Putamen (tissue), 1 donor: ENCODE data around the gene THRAP3.
A peak's percentile ranks its signal among the peaks of the same experiment; 100 is the strongest.
"Not testable (repeated sequence)": the region's sequence is repeated elsewhere in the genome, so short reads cannot be mapped to it uniquely, and the experiment has no call there.

Source experiments
- DNase-seq: peaks from one replicate; pipeline ENCODE4 v3.0.0-alpha.2; 2016; ENCODE audit warnings: low spot score

Gene THRAP3

GRCh38 chr1:36204347-36204909 is 19.8 kb upstream of the THRAP3 start:
- no peak for DNase-seq

GRCh38 chr1:36206323-36206858 is 17.9 kb upstream of the THRAP3 start:
- DNase-seq, result no peak

GRCh38 chr1:36207339-36207738 is 16.9 kb upstream of the THRAP3 start:
- peak; percentile 34 for DNase-seq

GRCh38 chr1:36208978-36209703 is 15.1 kb upstream of the THRAP3 start:
- no peak for DNase-seq

- no peak for DNase-seq
Measured at GRCh38 chr1:36211307-36211706, 12.9 kb upstream of the THRAP3 start.

GRCh38 chr1:36211841-36212240 is 12.4 kb upstream of the THRAP3 start:
- no peak for DNase-seq

- no peak for DNase-seq
Measured at GRCh38 chr1:36212782-36213181, 11.5 kb upstream of the THRAP3 start.

- DNase-seq, result peak; percentile 42
Measured at GRCh38 chr1:36217670-36218069, 6.6 kb upstream of the THRAP3 start.

- not testable (repeated sequence) for DNase-seq
Measured at GRCh38 chr1:36221901-36222300, 2.3 kb upstream of the THRAP3 start.

- no peak for DNase-seq
Measured at GRCh38 chr1:36222481-36223380, 1.5 kb upstream of the THRAP3 start.

- peak; percentile 26 for DNase-seq
Measured at GRCh38 chr1:36223381-36223995, 755 bp upstream of the THRAP3 start.

GRCh38 chr1:36224537-36225282 is 467 bp downstream of the THRAP3 start:
- no peak for DNase-seq

- no peak for DNase-seq
Measured at GRCh38 chr1:36225283-36225899, 1.1 kb downstream of the THRAP3 start.

GRCh38 chr1:36230279-36230678 is 6.0 kb downstream of the THRAP3 start:
- not testable (repeated sequence) for DNase-seq

GRCh38 chr1:36231191-36231590 is 6.9 kb downstream of the THRAP3 start:
- DNase-seq, result no peak

- DNase-seq, result no peak
Measured at GRCh38 chr1:36232212-36233095, 8.2 kb downstream of the THRAP3 start.

- no peak for DNase-seq
Measured at GRCh38 chr1:36236302-36236701, 12.1 kb downstream of the THRAP3 start.

- DNase-seq, result no peak
Measured at GRCh38 chr1:36238433-36238832, 14.2 kb downstream of the THRAP3 start.

- no peak for DNase-seq
Measured at GRCh38 chr1:36239941-36240637, 15.8 kb downstream of the THRAP3 start.
